GM21423 (cell line): Measurements from ENCODE around the gene SPEM3.

Experiments used
- ATAC-seq: cut with Tn5 transposase; IDR thresholded peaks from one replicate; pipeline ENCODE4 v1.9.1; 2021; ENCODE audit warnings: mild to moderate bottlenecking, moderate library complexity; ENCODE audit not compliant: unreplicated experiment

SPEM3 gene

DNA sequence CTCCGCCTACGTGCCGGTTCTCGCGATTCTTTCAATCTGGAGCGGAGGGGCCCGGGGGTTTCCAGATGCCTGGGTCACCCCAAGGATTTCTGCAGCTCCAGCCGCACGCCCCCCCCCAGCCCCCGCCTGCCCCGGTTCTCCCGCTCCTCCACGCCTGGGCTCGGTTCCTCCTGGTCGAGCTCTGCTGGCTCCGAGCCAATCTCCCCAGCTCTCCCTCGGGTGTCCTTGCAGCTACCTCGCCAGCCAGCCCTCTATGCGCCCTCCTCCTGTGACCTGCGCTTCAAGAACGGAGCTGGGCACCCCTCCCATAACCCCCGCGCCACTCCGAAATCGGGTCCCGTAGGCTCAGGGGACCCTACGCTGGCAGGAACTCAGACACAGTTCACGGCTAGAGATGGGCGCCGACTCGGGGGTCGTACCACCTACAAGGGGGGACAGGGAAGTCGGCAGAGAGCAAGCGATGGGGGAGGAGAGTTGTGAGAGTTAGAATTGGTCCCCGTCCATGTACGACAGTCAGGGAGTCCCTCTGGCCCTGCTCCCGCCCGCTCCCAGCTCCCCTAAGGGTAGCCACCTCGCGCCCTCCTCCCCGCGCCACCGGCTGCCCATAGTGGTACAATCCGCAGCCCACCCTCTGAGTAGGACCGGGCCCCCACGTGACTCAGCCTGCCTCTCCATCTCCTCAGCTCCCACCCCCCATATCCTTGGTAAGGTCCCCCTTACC lies 11.6 kb downstream of the SPEM3 start:
- ATAC-seq: no peak

DNA sequence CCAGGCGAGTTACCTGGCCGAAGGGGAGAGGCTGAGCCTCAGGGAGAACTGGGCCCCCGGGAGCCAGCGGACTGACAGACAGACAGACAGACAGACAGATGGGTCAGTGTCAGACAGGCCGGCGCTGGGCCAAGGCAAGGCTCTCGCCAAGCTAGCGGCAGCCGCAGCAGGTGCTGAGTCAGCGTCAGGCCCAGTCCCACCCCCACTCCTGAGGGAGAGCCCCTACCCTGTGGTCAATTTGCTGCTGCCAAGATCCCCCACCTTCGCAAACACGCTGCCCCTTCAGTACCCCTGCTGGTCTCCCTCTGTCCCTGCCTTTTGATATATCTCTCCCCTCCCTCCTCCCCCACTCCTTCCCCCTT lies 12.2 kb downstream of the SPEM3 start:
- no peak for ATAC-seq

DNA sequence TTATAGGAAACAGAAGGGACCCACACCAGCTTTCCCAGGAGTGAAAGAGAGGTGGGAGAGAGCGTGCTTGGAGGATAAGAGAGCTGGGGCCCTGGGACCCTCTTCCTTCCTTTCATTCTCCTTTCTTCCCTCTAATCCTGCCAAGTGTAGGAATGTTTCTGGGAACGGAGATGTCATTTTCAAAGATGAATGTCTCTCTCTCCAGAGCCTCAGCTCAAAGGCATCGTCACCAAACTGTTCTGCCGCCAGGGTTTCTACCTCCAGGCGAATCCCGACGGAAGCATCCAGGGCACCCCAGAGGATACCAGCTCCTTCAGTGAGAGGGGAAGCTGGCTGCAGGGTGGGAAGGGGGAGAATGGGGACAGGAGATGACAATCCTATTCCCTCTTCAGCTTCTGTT lies 12.6 kb downstream of the SPEM3 start:
- ATAC-seq: no peak

DNA sequence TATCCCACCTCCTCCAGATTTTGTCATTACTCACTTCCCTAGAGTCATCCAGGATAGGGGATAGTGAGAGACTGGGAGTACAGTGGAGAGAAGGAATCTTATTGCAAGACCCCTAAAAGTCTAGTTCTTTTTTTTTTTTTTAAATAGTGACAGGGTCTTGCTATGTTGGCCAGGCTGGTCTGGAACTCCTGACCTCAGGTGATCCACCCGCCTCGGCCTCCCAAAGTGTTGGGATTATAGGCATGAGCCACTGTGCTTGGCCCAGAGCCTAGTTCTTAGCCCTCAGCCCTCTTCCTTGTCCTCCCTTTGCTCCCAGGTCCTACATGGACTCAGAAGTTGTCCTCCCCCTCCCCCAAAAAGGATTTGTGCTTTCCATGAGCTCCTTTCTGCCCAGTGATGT lies 13.5 kb downstream of the SPEM3 start:
- ATAC-seq: no peak

DNA sequence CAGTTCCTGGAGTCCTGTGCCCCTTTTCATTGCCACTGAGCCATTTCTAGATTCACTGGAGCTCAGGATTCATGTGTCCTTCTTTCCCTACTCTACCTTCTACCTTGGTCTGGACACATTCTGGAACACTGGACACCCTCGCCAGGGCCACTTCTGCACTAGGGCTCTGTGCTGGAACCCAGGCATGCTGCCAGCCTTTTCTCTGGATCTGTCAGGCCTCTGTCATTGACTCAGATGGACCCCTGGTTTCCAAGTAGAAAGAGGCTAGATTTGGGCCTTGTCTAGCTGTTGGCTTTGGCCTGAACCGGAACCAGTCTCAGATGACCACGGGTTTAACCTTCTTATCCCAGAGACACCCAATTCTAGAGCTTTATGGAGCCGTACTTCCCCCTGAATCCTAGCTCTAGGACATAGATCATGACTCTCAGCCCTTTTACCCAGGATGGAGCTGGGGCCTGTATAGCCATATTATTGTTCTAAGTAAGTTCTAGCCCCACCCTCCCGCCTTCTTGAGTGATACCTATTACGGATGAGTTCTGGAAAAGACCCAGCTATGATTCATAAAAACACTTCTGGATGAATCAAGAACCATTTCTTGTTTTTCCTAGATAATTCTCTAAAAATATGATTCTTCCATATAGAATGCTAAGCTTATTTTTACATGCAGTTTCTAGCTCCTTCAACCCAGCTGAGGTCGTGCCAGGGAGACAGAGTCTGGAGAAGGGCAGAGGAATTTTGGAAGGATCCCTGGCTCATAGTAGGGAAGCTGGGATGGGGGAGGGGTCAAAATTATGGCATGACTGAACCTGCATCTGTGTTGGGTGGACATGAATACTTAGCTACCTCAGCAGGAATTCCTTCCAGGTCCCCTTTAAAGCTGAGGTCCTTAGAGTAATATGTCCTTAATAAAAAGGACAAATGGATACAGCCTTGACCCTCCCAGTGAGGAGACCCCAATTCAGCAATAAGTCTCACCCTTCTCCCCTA lies 15.1 kb downstream of the SPEM3 start:
- no peak for ATAC-seq

DNA sequence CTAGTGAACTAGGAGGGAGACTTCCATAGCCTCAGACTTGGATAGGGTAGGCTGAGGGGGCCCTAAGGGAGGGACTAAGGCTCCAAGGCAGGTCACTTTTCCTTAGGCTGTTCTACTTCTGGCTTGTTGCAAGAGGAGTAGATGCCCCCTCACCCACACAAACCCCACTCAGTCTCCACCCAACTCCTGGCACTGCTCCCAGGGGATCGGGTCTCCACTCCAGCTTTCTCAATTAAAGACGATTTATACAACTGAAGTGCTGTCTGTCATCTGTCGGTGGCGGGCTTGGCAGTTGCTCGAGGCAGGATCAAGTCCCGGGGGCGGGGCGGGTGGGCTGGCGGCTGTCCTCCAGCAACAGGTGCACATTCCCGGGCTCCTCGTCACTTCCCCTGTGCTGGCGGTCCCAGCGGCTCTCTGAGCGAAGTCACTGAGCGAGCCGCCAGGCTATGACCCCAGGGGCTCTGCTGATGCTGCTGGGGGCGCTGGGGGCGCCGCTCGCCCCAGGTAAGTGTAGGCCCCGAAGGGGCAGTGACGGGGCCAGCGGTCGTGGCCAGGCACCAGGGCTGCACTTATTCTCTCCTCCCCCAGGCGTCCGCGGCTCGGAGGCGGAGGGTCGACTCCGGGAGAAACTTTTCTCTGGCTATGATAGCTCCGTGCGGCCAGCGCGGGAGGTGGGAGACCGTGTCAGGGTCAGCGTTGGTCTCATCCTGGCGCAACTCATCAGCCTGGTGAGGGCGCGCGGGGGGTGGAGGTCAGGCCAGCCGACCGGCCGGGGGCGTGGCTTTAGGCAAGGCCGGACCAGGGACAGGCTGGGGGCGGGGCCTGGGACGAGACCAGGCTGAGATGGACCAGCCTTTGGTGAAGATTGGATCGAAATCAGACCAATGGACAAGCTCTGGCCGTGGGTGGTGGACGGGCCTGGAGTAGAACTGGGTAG lies 16.3 kb downstream of the SPEM3 start, which contains the start of gene CHRNB1:
TSS of gene CHRNB1 (plus strand) at position 380 of the 937 bp plus-strand sequence. CDS start at position 447, 67 bp downstream.
- no peak for ATAC-seq

DNA sequence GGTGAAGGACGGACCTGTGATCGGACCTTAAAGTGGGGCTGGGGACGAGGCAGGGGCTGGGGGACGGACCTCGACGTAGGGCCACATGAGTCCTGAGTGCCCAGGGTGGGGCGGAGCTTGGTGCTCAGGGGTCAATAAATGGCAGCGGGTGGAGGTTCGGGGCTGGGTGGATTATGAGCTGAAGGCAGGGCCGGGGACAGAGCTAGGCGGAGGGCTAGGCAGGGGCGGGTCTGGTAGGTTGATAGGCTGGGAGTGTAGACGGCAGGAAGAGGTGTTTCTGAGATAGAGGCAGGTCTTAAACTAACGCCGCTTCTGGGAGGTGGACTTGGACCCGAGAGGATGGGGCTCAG lies 16.9 kb downstream of the SPEM3 start:
- ATAC-seq: no peak

DNA sequence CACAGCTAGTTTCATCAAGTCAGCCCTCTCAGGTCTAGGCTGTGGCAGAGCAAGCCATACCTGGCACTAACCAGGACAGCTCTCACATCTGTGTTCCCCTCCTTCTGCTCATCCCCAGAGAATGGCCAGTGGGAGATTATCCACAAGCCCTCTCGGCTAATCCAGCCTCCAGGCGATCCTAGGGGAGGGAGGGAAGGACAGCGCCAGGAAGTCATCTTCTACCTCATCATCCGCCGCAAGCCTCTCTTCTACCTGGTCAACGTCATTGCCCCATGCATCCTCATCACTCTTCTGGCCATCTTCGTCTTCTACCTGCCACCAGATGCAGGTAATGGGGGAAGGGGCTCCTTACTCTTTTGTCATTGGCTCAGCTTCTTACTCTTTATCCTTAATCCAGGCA lies 19.8 kb downstream of the SPEM3 start:
- no peak for ATAC-seq

DNA sequence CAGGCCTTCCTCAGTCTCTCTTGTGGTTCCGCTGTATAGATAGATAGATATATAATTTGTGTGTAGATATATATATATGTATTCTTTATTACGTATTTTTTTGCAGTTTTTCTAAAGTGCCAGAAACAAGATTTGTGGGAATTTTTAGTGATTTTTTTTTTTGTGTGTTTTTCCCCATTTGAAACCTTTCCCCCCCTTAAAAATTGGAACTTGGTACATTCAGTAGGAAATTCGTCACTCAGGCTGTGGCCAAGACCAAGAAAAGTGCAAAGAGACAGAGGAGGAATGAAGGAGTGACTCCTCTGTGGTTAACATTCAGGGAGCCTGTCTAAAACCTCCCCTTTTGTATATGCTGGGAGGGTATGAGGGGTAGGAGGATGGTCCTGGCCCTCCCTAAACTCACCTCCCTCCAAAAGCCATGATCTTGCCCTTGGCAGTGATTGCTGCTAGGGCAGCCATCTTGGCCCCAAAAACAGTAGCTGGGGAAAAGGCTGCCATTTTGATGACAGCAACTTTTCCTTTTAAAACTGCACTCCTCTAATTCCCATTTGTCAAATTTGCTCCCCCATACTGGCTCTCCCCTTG lies 31.4 kb downstream of the SPEM3 start:
- no peak for ATAC-seq

DNA sequence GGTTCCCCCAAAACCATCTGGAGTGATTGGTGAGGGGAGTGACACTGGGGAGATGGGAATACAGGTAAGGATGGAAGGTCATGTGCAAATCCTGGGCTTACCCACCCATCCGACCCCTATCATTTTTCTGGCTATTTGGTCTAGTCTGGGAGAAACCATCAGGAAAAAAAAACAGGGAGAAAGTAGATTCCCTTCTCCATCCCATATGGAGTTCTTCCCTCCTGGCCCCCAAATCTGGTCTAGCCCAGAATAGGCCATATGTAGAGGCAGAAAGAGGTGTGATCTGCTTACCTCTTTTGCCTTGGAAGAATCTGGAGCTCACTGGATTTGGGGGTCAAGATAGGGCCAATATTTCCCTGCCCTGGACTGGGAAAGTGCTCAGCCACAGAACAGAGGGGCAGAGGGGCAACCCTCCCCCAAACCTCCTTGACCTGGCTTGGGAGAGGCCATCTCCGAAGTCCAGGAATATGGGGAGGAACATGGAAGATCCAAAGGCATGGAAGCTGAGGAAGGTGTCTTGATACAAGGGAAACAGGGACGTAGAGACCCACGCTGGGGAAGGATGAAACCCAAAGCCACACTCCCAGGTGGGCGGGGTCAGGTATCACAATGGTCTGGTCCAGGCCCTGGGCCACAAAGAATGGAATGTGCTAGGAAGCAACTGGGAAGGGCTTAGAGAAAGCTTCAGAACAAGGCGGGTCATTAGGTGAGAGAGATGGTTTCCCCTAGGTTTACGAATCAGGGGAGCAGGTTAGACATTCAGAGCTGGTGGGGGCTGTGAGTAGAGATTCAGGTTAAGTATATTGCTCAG lies 32.4 kb downstream of the SPEM3 start:
- ATAC-seq: no peak

DNA sequence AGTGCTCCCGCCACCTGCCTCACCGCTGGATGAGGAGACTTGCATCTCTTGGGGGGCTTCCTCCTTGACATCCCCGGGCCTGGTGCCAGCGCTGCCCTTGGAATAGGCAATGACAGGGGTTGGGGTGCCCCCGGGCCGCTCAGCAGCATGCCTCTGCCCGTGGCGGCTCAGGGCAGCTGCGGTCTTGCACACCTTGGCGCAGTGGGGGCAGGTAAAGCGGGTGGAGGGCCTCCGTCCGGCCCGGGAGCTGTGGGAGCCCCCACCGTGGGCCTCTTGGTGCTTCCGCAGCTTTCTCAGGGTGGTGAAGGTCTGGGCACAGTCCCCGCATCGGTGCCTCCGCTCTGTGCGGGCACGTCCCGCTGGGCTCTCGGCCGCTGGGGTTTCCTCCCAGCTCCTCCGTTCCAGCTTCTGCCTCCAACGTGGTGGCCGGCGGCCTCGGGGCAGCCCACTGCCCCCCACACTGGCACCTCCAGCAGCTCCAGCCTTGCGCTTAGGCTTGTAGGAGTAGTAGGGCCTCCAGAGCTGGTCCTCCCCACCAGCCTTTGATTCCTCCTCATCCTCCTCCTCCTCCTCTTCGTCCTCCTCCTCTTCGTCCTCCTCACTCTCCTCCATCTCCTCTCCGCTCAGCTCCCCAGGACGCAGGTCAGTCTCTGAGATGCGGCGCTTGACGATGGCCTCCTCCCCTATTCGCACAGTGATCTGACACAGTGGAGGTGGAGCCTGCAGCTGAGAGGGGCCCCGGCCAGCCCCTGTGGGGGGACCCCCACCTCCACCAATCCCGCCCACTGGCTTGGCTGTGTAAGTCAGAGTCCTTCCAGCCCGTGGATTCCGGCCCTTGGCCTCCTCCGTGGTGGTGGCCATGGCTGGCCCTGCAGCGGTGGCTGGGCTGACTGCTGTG lies 34.1 kb downstream of the SPEM3 start:
- no peak for ATAC-seq

DNA sequence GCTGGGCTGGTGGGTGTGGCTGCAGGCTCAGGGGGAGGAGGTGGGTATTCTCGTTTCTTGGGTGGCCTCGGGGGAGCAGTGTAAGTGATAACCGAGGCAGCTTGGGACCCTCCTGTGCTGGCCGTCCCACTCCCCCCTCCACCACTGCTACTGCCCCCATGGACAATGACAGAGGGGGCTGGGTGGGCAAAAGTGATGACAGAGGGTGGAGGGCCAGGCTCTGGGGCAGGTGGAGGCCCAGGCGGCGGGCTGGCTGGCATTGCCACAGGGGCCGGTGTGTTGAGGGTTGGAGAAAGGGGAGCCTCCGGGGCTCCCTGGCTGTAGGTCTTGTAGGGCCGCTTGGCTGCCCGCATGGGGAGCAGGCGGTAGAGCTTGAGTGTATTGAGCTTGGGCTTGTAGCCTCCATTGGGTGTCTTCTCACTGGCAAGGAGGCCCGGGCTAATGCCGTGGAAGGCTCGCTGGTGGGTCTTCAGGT lies 34.8 kb downstream of the SPEM3 start:
- no peak for ATAC-seq

DNA sequence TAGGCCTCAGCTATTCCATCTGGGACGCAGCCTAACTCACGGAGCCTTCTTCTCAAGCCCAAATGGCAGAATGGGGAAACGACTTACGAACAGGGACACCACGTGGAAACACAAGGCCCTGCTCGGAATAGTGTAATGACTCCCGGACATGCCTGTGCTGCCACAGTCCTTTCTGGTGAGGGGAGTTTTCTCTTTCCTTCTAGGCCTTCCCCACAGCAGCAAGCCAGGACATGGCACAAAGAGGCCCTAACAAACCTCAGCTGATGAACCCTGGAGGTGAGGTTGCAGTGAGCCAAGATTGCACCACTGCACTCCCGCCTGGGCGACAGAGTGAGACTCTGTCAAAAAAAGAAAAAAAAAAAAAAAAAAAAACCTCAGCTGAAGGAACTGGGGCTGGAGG lies 35.4 kb downstream of the SPEM3 start:
- no peak for ATAC-seq

DNA sequence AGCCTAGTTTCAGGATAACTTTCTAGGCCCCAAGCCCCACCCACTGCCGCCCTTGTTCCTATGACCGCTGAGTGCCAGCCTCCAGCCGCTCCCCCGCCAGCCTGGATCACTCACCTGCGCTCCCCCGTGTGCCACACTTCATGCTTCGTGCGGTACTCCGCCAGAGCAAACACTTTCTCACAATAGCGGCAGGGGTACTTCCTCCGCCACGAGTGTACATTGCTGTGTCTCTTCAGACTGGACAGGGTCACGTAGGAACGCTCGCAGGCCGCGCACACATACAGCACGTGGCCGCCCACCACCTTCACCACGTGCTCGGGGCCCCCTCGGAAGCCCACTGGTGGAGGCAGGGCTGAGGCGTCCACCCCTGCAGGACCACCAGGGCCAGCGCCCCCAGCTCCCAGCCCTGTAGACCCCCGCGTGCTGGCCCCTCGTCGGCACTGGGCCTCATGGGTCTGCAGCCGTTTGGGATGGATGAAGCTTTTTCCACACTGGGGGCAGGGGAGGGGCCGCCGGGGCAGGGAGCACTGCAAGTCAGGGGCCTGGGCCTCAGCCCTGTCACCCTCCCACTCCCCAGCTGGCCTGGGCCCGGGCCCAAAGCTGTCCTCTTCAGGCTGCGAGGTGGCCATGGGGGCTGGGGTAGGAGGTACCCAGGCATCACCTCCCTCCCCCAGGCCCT lies 37.1 kb downstream of the SPEM3 start:
- ATAC-seq: no peak

DNA sequence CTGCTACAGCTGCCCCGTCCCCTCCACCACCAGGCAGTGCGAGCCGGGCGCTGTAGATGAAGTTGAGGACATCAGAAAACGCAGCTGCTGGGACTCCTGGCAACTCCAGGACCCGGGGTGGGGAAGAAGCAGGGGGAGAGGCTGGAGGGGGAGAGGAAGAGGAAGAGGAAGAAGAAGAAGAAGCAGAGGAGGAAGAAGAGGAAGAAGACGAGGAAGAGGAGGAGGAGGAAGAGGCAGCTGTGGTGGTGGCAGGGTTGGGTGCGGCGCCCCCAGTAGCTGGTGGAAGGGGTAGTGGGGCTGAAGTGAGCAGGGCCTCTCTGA lies 37.6 kb downstream of the SPEM3 start:
- ATAC-seq: no peak

DNA sequence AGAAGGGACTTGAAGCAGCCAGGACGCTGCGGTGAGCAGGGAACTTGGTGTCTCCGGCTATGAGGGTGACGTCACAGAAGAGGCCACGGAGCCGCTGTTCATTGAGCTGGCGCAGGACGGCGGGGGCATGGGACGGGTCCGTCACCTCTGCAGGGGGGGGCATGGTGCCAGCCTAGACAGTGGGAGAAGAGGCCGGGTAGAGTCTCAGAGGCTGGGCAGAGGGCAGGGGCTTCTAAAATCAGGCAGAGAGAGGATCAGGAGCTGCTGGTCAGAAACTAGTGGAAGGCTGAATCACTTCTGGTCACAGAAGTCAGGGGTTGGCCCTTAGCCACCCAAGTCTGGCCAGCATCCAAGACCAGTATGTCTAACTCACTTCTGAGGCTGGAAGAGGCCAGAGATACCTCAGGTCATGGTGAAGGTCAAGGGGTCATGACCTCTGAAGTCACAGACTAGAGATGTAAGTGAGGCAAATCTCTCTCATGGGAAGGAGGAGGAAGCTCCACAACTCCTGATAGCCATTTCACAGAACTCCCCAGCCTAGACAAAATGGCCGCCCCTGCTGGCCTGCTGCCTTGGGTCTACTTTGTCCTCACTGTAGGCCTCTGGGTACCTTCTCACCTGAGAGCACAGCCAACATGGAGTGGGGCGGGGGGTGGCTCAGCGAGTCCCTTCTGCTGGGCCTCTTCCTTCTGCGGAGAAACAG lies 38.1 kb downstream of the SPEM3 start:
- no peak for ATAC-seq

DNA sequence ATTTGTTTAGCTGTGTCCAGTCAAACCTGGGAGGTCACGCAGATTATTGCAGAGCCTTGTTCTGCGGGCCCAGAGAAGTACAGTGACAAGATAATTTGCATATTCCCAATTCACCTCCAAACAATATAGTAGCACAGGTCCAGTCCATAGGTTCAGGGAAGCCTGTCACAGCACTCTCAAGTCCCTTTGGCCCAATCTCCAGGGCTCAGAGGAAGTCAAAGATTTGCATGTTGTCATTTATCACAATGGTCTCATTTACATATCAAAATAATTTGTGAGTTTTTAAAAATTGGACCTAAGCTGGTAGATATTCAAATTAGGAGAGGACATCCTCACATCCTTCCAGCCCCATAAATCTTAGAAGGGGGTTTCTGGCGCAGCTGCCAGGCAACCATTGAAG lies 38.8 kb downstream of the SPEM3 start:
- no peak for ATAC-seq

DNA sequence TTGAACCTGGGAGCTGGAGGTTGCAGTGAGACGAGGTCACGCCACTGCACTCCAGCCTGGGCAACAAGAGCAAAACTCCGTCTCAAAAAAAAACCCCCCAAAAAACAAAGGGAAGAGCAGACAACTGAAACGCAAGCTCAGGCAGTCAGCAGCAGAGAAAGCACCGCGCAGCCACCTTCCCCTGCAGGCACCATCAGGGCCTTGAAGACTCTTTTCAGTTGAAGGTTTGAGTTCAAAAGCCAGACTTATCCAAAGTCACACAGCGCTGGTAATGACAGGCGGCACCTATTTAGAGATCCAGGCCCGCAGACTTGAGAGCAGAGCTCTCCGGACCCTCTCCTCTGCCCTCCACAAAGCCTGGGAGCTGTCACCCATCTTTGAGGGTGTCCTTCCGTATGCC lies 39.6 kb downstream of the SPEM3 start:
- ATAC-seq: no peak
